Stimulated activated naive CD8-positive, alpha-beta T cell treated with anti-CD3 and anti-CD28 coated beads, Interleukin-15, amount 100 ng/mL, for 72 hours (primary cell): ENCODE measurements around the gene PDZD11.
A peak's percentile ranks its signal among the peaks of the same experiment; 100 is the strongest.
"Not testable (repeated sequence)": the region's sequence is repeated elsewhere in the genome, so short reads cannot be mapped to it uniquely, and the experiment has no call there.

ENCODE experiments used
- ATAC-seq: fragments of 150-1000 bp; cut with Tn5 transposase; 2 replicates; pipeline ENCODE4 v1.10.0; 2021; ENCODE audit warnings: mild to moderate bottlenecking, moderate library complexity
- DNase-seq, 2 donors: peaks; one replicate each; pipeline ENCODE4 v3.0.0; 2021 to 2022
- H3K27ac Mint-ChIP-seq, 2 donors: one replicate each; pipeline ENCODE4 v1.8.0; 2022; ENCODE audit warnings: mild to moderate bottlenecking in 2 of 2, mixed read lengths in 2 of 2, moderate library complexity in 2 of 2
- H3K27me3 Mint-ChIP-seq: one replicate; pipeline ENCODE4 v1.8.0; 2022; ENCODE audit warnings: mixed read lengths
- H3K4me1 Mint-ChIP-seq: one replicate; pipeline ENCODE4 v1.8.0; 2022; ENCODE audit warnings: mild to moderate bottlenecking, mixed read lengths
- H3K4me3 Mint-ChIP-seq, 2 donors: one replicate each; pipeline ENCODE4 v1.8.0; 2022; ENCODE audit warnings: mild to moderate bottlenecking in 2 of 2, mixed read lengths in 2 of 2, moderate library complexity in 1 of 2
- H3K9me3 Mint-ChIP-seq, 2 donors: one replicate each; pipeline ENCODE4 v1.8.0; 2022; ENCODE audit warnings: mixed read lengths in 2 of 2

The PDZD11 gene

DNA sequence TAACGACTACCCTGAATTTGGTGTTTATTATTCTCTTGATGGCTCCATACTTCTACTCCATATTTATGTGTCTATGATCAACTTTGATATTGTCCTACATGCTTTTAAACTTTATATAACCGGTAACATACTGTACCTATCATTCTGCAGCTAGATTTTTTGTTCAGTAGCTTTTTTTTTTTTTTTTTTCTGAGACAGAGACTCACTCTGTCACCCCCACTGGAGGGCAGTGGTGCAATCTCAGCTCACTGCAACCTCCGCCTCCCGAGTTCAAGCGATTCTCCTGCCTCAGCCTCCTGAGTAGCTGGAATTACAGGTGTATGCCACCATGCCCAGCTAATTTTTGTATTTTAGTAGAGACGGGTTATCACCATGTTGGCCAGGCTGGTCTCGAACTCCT is 15.7 kb downstream of the PDZD11 start:
- H3K4me3 Mint-ChIP-seq, ATAC-seq, H3K9me3 Mint-ChIP-seq, H3K4me1 Mint-ChIP-seq, DNase-seq, H3K27me3 Mint-ChIP-seq: not testable (repeated sequence)
- H3K27ac Mint-ChIP-seq, result peak overlapping the region in 1 of 2 donors; percentile 46

DNA sequence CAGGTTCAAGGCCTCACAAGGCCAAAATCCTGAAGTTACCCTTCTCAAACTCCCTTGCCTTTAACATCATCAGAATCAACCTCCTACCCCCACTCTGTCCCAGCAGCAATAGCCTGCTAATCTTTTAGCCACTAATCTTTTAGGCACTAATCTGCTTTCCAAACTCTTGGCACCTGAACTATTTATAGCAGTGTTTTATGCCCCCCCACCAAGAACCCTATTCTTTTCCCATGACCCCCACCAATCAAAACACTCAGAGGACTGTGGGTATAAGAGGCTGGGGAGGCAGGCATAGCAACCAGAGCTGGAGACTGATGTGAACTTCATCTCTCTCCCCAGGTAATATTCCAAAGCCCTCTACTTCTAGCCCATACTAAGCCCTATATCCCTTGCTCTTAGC is 21.7 kb downstream of the PDZD11 start, which contains the start of gene ARR3:
Gene ARR3 (plus strand): TSS at position 301 of the 400 bp plus-strand sequence. CDS start 1,052 bp downstream, outside the sequence.
- H3K9me3 Mint-ChIP-seq, result no peaks in the 10 kb centered on the region
- no peaks in the 10 kb centered on the region for H3K27me3 Mint-ChIP-seq
- DNase-seq, result no peak
- peaks cover 6% of the 10 kb centered on the region for H3K4me1 Mint-ChIP-seq
- H3K27ac Mint-ChIP-seq, result peak within 1 kb of the TSS in 1 of 2 donors; percentile 82
- no peak within 1 kb of the TSS for H3K4me3 Mint-ChIP-seq
- no peak for ATAC-seq

DNA sequence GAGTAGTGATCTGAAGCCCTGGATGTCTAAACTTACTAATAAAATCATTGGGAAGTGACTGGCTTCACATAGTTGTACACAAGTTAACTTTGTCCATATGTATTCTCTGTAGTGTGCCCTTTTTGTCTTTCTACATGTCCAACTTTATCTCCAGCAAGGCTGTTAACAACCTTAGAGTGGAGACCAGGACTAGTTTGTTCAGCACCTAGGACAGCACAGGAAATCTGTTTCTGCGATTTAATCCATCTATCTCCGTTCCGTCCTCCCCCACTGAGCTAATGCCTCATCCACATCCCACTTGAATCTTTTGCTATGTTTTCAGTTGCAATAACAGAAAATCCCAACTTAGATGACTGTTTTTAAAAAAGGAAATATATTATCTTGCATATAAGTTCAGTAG is 24.9 kb downstream of the PDZD11 start:
- Mint-ChIP-seq H3K27me3 (no peaks in the 10 kb centered on the region), H3K27ac (no peak overlapping the region), H3K9me3 (no peaks in the 10 kb centered on the region), H3K4me1 (peaks cover 6% of the 10 kb centered on the region), H3K4me3 (no peak overlapping the region)
- ATAC-seq (no peak), DNase-seq (no peak)

DNA sequence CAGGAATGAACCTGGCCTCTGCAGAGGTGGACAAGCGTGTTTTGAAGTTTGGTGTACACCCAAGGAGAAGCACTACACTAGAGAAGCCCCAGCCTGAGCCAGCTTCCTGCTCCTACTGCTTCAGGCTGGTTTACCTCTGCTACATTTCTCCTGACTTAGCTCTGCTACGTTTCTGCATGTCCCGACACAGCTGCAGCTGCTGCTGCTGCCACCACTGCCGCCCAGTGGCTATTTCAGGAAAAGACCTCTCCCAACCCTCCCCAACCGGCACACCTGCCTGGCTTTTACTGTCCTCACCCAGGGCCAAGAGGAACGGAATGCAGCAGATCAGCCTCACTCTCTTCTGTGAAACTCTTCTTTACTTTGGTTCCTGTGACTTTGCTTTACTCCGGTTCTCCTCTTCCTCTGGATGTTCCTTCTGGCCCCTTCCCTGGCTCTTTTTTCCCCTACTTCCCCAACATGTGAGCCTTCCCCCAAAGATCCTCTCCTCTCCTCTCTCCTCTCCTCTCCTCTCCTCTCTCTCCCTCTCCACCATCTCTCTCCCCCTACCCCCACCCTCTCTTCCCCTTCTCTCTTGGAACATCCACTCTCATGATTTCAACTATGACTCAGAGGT is 26.7 kb downstream of the PDZD11 start:
- no peaks in the 10 kb centered on the region for H3K9me3 Mint-ChIP-seq
- DNase-seq (peak; percentile 13 to 51), ATAC-seq (peak; percentile 86)
- peak overlapping the region in 1 of 2 donors; percentile 85 for H3K27ac Mint-ChIP-seq
- no peak overlapping the region for H3K4me3 Mint-ChIP-seq
- no peaks in the 10 kb centered on the region for H3K27me3 Mint-ChIP-seq
- H3K4me1 Mint-ChIP-seq, result peaks cover 6% of the 10 kb centered on the region

DNA sequence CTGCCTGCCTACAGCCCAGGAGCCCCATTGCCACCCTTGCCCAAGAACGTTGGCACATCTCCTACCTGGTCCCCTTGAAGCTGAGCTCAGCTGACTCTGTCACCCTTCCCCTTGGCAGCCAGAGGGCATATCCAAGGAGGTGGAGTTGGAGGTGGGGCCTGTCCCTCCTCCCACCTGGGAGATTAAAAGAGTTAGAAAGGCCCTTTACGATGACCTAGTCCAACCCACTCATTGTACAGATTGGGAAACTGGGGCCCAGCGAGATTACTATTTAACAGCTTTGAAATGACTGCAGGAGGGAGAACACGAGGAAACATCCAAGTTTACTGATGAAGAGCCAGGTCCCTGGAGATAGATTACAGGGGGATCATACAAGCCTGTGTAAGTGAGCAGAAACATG is 29.6 kb downstream of the PDZD11 start, which contains the start of gene P2RY4:
Gene P2RY4 (minus strand): TSS at position 101 of the 400 bp plus-strand sequence. CDS start 580 bp downstream, outside the sequence.
- ATAC-seq, result no peak
- peaks cover 6% of the 10 kb centered on the region for H3K4me1 Mint-ChIP-seq
- no peak within 1 kb of the TSS for H3K4me3 Mint-ChIP-seq
- H3K27ac Mint-ChIP-seq, result peak within 1 kb of the TSS in 1 of 2 donors; percentile 77
- no peaks in the 10 kb centered on the region for H3K27me3 Mint-ChIP-seq
- DNase-seq, result no peak
- H3K9me3 Mint-ChIP-seq, result no peaks in the 10 kb centered on the region

DNA sequence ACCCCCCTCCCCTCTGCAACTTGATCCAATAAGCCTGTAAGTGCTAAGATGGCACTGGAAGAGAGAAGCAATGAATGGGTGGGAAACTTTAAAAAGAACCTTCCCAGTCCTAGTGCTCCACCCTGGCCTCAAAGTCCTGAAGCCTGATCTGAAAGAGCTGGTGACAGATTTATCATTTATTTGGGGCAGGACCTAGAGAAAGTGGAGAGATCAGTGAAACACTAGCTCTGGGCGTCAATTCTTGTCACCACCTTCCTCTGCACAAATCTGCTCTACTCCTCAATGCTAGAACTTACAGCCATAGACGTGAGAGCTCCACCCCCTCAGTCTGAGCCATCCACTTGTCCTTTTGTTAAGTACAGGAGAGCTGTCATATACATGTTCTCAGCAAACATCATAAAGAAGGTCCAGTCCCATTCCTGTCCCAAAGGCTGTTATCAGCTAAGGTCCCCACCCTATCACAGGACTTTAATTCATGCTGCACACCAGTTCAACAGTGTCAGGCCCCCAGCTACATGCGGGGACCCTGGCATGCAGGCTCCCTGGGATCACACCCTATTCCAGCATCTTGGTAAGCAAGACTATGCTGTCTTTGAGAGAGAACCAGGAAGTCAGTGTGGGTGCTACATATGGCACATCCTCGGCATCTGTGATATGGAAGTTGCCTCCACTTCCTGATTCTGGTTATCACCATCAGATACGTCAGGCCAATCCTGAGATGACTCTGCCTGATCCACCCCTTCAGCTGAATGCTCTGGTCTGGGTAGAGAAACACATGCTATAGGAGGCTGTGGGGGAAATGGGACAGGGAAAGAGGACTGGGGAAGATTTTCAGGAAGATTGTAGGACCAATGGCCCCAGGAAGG is 32.1 kb downstream of the PDZD11 start:
- H3K4me1 Mint-ChIP-seq, result peaks cover 24% of the 10 kb centered on the region
- no peaks in the 10 kb centered on the region for H3K27me3 Mint-ChIP-seq
- ATAC-seq (no peak), DNase-seq (no peak)
- H3K9me3 Mint-ChIP-seq, result no peaks in the 10 kb centered on the region
- H3K4me3 Mint-ChIP-seq, result no peak overlapping the region
- H3K27ac Mint-ChIP-seq, result peak overlapping the region in 1 of 2 donors; percentile 3

DNA sequence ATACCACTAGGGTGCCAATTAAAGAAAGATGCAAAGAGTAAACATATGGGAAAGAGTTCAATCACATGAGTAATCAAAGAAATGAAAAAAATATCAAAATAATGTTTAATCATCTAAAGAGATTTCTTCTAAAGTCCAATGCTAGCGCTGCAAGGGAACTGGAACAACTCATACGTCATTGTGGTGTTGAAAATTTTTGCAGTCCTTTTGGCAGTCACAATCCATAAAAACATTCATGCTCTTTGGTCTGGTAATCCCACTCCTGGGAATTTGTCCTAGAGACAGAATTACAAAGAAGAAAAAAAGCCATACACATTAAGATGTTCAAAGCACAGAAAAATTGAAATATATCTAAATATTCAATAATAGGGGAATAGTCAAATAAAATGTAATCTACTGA is 34.3 kb downstream of the PDZD11 start:
- no peak for DNase-seq
- Mint-ChIP-seq H3K9me3 (no peaks in the 10 kb centered on the region), H3K27ac (no peak overlapping the region), H3K4me1 (peaks cover 24% of the 10 kb centered on the region), H3K4me3 (no peak overlapping the region), H3K27me3 (no peaks in the 10 kb centered on the region)
- ATAC-seq, result no peak

DNA sequence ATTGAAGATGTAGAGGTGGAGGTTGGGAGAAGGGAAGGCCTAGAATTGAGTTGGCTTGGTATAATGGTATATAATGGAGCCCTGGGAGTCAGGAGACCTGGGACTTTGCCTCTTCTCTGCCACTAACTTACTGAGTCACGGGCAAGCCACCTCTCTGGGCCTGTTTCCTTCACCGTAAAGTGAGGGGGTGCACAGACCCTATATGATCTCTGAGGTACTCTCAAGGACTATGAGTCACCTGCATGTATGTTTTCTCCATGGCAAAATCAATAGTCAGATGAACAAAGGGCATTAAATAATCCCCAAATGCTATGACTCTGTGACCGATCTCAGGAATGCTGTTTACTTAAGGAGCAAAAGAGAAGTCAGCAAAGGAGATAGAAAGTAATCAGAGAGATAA is 34.8 kb downstream of the PDZD11 start:
- ATAC-seq (no peak), DNase-seq (no peak)
- Mint-ChIP-seq H3K27me3 (no peaks in the 10 kb centered on the region), H3K4me1 (peaks cover 24% of the 10 kb centered on the region), H3K4me3 (no peak overlapping the region), H3K27ac (peak overlapping the region; percentile 36 to 44), H3K9me3 (no peaks in the 10 kb centered on the region)

DNA sequence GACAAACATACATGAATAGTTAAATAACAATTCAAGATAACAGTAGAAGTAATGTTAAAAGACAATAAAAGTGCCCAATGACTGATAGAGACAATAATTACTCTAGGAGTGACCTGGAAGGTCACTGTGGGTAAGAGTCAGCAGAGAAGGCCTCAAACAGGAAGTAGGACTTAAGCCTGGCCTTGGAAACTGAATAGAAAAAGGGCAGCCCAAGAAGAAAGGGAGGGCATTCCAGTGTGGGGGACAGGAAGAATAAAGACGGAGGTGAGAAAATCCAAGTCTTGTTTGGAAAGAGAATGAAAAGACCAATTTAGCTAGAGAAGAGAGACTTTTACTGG is 35.7 kb downstream of the PDZD11 start:
- Mint-ChIP-seq H3K27me3 (no peaks in the 10 kb centered on the region), H3K4me3 (peak overlapping the region; percentile 48 to 51), H3K4me1 (peaks cover 24% of the 10 kb centered on the region), H3K27ac (peak overlapping the region; percentile 90 to 97), H3K9me3 (no peaks in the 10 kb centered on the region)
- DNase-seq (no peak), ATAC-seq (peak; percentile 68)

DNA sequence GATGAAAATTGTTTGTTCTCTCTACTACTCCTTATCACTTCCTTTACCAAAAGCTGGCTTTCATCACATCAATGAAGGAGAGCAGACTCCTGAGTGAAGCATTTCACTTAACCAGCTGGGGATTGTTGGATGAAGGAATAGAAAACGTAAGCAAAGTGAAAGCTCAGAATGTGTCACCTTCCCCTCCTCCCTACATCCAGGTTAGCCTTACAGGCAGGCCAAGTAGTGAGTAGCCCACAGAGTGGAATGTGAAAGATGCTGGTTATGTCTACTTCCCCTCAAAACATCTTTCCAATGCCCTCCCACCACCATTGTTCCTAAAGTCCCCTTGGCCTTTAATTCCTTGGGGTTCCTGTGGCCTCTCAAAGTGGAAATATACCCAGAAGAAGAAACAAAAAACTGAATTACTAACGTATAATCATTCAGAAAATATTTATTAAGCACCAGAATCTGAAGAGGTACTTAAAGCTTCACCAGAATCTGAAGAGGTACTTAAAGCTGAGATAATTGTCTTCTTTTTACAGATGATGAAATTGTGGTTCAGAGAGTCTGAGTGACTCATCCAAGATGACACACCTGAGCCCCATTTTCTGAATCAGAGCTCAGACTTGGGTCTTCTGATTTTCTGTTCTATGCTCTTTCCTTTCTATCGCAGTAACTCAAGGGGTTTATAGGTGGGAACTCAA is 36.2 kb downstream of the PDZD11 start:
- Mint-ChIP-seq H3K4me3 (peak overlapping the region; percentile 48 to 51), H3K9me3 (no peaks in the 10 kb centered on the region), H3K27me3 (no peaks in the 10 kb centered on the region), H3K27ac (peak overlapping the region; percentile 90 to 97), H3K4me1 (peaks cover 24% of the 10 kb centered on the region)
- ATAC-seq, result peak; percentile 94
- peak in 1 of 2 donors; percentile 16 for DNase-seq

DNA sequence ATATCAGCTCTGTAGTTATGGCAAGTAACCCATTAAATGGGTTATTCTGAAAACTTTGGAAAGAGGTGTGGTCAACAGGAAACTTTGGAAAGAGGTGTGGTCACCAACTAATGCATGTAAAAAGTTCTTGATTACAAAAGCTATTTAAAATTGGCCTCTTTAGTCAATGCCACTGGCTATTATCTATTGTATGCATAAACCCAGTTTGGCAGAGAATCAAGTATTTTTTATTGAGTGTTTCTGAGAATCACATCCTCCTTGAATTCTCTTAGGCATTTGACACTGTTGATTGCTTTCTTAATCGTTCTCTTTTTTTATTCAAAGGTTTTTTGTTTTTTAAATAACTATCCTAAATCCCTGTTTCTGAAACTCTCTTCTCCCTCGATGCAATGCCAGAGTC is 37.2 kb downstream of the PDZD11 start:
- no peak for DNase-seq
- Mint-ChIP-seq H3K4me3 (no peak overlapping the region), H3K4me1 (peaks cover 24% of the 10 kb centered on the region), H3K27me3 (no peaks in the 10 kb centered on the region), H3K27ac (no peak overlapping the region), H3K9me3 (no peaks in the 10 kb centered on the region)
- ATAC-seq, result no peak

DNA sequence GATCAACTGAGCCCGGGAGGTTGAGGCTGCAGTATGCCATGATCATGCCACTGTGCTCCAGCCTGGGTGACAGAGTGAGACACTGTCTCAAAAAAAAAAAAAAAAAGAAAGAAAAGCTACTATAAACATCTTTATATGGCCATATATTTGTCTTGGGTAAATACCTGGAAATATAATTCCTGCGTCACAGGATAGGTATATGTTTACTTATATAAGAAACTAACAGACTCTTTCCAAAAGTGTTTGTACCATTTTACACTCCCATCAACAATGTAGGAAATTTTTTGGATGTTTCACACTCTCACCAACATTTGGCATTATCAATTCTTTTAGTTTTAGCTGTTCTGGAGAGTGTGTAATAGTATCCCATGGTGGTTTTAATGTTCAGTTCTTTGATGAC is 42.5 kb downstream of the PDZD11 start:
- H3K9me3 Mint-ChIP-seq, result no peaks in the 10 kb centered on the region
- ATAC-seq (no peak), DNase-seq (no peak)
- no peak overlapping the region for H3K4me3 Mint-ChIP-seq
- no peak overlapping the region for H3K27ac Mint-ChIP-seq
- no peaks in the 10 kb centered on the region for H3K27me3 Mint-ChIP-seq
- H3K4me1 Mint-ChIP-seq, result no peaks in the 10 kb centered on the region

DNA sequence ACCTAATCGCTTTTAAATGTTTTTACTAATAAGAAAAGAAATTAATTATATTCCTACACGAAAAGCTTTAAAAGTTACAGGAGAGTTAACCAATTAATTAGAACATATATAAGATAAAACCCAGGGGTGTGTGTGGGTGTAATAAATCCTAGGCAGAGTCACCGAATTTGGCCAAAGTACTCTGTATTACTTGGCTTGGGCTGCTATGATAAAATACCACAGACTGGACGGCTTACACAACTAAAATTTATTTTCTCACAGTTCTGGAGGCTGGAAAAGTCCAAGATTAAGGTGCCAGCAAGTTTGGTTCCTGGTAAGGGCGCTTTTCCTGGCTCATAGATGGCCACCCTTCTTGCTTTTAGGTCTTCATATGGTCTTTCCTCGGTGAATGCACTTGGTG is 44.8 kb downstream of the PDZD11 start:
- Mint-ChIP-seq H3K9me3 (no peaks in the 10 kb centered on the region), H3K4me1 (no peaks in the 10 kb centered on the region), H3K4me3 (no peak overlapping the region), H3K27ac (no peak overlapping the region), H3K27me3 (no peaks in the 10 kb centered on the region)
- DNase-seq (no peak), ATAC-seq (no peak)

DNA sequence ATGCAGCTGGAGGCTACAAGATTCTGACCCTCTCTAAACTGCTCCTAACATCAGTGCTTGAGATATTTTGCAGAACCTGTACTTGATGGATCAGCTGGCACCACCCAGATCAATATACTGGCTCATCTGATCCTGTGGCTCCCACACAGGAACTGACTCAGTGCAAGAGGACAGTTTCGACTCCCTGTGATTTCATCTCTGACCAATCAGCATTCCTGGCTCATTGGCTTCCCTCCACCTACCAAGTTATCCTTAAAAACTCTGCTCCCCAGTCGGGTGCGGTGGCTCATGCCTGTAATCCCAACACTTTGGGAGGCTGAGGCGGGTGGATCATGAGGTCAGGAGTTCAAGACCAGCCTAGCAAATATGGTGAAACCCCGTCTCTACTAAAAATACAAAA is 46.1 kb downstream of the PDZD11 start:
- not testable (repeated sequence) for ATAC-seq, H3K27ac Mint-ChIP-seq, H3K4me3 Mint-ChIP-seq, H3K27me3 Mint-ChIP-seq, DNase-seq, H3K4me1 Mint-ChIP-seq, H3K9me3 Mint-ChIP-seq

DNA sequence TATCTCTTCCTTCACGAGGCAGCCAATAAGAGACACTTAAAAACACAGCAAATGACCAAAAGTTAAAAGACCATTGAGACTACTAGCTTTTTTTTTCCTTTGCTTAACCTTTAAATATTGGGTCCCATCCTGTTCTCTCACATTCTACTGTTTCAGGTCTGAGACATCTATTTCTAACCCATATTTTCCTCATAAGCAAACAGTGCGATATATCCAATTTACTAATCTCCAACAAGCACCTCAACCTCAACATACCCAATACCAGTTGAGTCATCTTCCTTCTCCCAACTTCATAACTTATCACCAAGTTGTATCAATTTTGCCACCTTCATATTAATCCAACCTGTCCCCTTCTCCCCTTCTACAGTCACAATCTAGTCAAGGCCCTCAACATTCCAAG is 48.2 kb downstream of the PDZD11 start:
- H3K4me3 Mint-ChIP-seq, result no peak overlapping the region
- H3K27me3 Mint-ChIP-seq, result no peaks in the 10 kb centered on the region
- DNase-seq, result no peak
- H3K9me3 Mint-ChIP-seq, result no peaks in the 10 kb centered on the region
- H3K27ac Mint-ChIP-seq, result no peak overlapping the region
- H3K4me1 Mint-ChIP-seq, result peaks cover 6% of the 10 kb centered on the region
- ATAC-seq, result peak; percentile 52

DNA sequence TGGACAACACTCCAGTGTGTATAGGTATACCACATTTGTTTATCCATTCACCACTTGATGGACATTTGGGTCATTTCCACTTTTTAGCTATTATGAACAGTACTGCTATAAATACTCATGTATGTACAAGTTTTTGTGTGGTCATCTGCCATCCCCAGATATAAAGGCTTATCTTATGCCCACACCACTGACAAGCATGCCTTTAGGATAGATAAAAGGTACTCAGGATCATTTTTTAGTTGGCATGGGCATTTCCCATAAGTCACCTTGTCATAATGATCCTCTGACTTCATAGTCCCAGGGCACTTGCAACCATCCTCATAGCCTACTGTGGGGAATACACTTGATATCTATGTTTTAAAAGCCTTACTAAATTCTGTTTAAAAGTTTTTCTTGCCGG is 49.0 kb downstream of the PDZD11 start:
- H3K9me3 Mint-ChIP-seq, result no peaks in the 10 kb centered on the region
- H3K27me3 Mint-ChIP-seq, result no peaks in the 10 kb centered on the region
- no peak for DNase-seq
- peaks cover 6% of the 10 kb centered on the region for H3K4me1 Mint-ChIP-seq
- H3K27ac Mint-ChIP-seq, result no peak overlapping the region
- no peak for ATAC-seq
- H3K4me3 Mint-ChIP-seq, result no peak overlapping the region
